A549 (cell line): ENCODE data around the gene LAMP5.

ENCODE experiments used
- BCL3 ChIP-seq: fragments of >200 bp; sonication (Bioruptor Twin); formaldehyde crosslinking; IDR thresholded peaks from 3 replicates; pipeline ENCODE4 v1.6.1; 2016
- CBX8 ChIP-seq: fragments of 200-600 bp; sonication (generic); IDR thresholded peaks from 2 replicates; pipeline ENCODE4 v1.6.1; 2016
- CTCF ChIP-seq: fragments of >200 bp; sonication (Bioruptor Twin); formaldehyde crosslinking; IDR thresholded peaks from 3 replicates; pipeline ENCODE4 v1.5.1; 2016
- JUN ChIP-seq, 2 experiments: fragments of >200 bp; sonication (Bioruptor Twin); formaldehyde crosslinking; IDR thresholded peaks; 2 replicates in 1 of 2; 3 replicates in 1 of 2; pipeline ENCODE4 v1.6.1; 2016 to 2017
- MAFK ChIP-seq: fragments of 450-650 bp; IDR thresholded peaks from 2 replicates; pipeline ENCODE4 v1.6.1; 2014; ENCODE audit not compliant: partially characterized antibody
- POLR2A ChIP-seq: IDR thresholded peaks from 2 replicates; pipeline ENCODE4 v1.6.1; 2012; ENCODE audit warnings: mild to moderate bottlenecking, low read length
- RAD21 ChIP-seq, 2 experiments: fragments of >200 bp in 1 of 2; sonication (Bioruptor Twin) in 1 of 2; formaldehyde crosslinking in 1 of 2; IDR thresholded peaks in 1 of 2; conservative IDR thresholded peaks in 1 of 2; 2 replicates in 1 of 2; 3 replicates in 1 of 2; pipeline ENCODE4 v1.6.1; 2012 to 2018; ENCODE audit warnings: inconsistent platforms in 1 of 2
- RCOR1 ChIP-seq: fragments of 150-350 bp; IDR thresholded peaks from 2 replicates; pipeline ENCODE4 v1.6.1; 2014; ENCODE audit warnings: antibody characterized with exemption, low read length, low read depth
- REST ChIP-seq: fragments of 200-600 bp; sonication (generic); IDR thresholded peaks from 2 replicates; pipeline ENCODE4 v1.6.1; 2016; ENCODE audit warnings: antibody characterized with exemption, mild to moderate bottlenecking, moderate library complexity
- RFX5 ChIP-seq: fragments of 450-650 bp; IDR thresholded peaks from 2 replicates; pipeline ENCODE4 v1.7.1; 2014; ENCODE audit warnings: antibody characterized with exemption, mild to moderate bottlenecking, moderate library complexity
- SMC3 ChIP-seq: fragments of >200 bp; sonication (Bioruptor Twin); formaldehyde crosslinking; IDR thresholded peaks from 3 replicates; pipeline ENCODE4 v1.6.1; 2018; ENCODE audit warnings: inconsistent platforms
- USF2 ChIP-seq: fragments of 450-650 bp; IDR thresholded peaks from 2 replicates; pipeline ENCODE4 v1.6.1; 2014; ENCODE audit warnings: antibody characterized with exemption

- TF ChIP-seq REST (no peak), USF2 (no peak), CTCF (no peak), CBX8 (no peak), MAFK (no peak), SMC3 (no peak), RCOR1 (no peak), POLR2A (no peak), JUN (IDR thresholded peaks at IDR 0.05) (no peak), BCL3 (no peak), RAD21 (conservative IDR thresholded peaks at IDR 0.05 in 1 of 2, IDR thresholded peaks at IDR 0.05 in 1 of 2) (no peak), RFX5 (no peak)
These were observed 4.3 kb downstream of the LAMP5 start for GRCh38 chr20:9518576-9519175.
